Neural cell (in vitro differentiated cells): ENCODE results near the gene MFF.

Experiments used
- EP300 ChIP-seq: fragments of 450-650 bp; conservative IDR thresholded peaks from 2 replicates; pipeline ENCODE4 v1.6.1; 2014; ENCODE audit warnings: antibody characterized with exemption, mild to moderate bottlenecking, moderate library complexity; ENCODE audit not compliant: poor library complexity, severe bottlenecking
- EZH2 ChIP-seq: fragments of 200-600, 300-800 bp; shearing (Covaris generic), sonication (generic); IDR thresholded peaks from 2 replicates; pipeline ENCODE4 v1.6.1; 2014; ENCODE audit warnings: antibody characterized with exemption, low read length, borderline replicate concordance, mild to moderate bottlenecking; ENCODE audit not compliant: insufficient read depth, poor library complexity, severe bottlenecking
- POLR2AphosphoS5 ChIP-seq: IDR thresholded peaks from 2 replicates; pipeline ENCODE4 v1.6.1; 2012
- RAD21 ChIP-seq: fragments of 450-650 bp; conservative IDR thresholded peaks from 2 replicates; pipeline ENCODE4 v1.6.1; 2014; ENCODE audit warnings: antibody characterized with exemption, mild to moderate bottlenecking, moderate library complexity
- SMC3 ChIP-seq: fragments of 450-650 bp; conservative IDR thresholded peaks from 2 replicates; pipeline ENCODE4 v1.6.1; 2014; ENCODE audit warnings: antibody characterized with exemption, mild to moderate bottlenecking, moderate library complexity; ENCODE audit not compliant: poor library complexity
- TAF1 ChIP-seq: IDR thresholded peaks from 2 replicates; pipeline ENCODE4 v1.6.1; 2012; ENCODE audit warnings: low read depth
- TF ChIP-seq, protein P1 (sequence below): fragments of 450-650 bp; IDR thresholded peaks from 2 replicates; pipeline ENCODE4 v1.5.1; 2014; ENCODE audit warnings: antibody characterized with exemption, mild to moderate bottlenecking, moderate library complexity; ENCODE audit not compliant: poor library complexity, severe bottlenecking

DNA sequence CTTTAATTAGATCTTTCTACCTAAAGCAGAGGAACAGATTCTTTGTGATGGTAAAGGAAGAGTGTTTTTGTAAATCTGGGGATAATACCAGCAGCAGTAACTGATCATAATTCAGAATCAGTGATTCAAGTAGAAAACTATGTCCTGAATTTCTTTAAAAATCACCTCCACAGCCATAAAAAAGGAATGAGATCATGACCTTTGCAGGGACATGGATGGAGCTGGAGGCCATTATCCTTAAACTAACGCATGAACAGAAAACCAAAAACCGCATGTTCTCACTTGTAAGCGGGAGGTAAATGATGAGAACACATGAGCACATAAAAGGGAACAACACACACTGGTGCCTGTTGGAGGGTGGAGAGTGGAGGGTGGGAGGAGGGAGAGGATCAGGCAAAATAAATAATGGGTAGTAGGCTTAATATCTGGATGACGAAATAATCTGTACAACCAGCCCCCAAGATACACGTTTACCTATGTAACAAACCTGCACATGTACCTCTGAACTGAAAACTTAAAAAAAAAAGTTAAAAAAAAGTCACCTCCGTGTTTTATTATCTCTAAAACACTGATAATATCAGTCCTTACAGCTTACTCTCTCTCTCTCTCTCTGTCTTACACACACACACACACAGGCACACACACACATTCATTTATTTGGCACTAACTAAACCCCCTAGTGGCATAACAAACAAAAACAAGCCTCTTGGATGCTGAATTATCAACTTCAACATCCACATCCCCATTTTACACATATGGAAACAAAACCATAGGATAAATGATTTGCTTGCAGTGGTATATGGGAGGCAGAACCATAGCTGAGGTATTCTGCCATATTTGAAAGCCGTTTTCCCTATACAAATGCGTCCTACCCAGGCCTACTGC is 52.7 kb downstream of the MFF start:
- TF ChIP-seq TAF1 (no peak), POLR2AphosphoS5 (no peak), RAD21 (no peak), EP300 (no peak), SMC3 (no peak), EZH2 (no peak)
- TF ChIP-seq, protein P1, sequence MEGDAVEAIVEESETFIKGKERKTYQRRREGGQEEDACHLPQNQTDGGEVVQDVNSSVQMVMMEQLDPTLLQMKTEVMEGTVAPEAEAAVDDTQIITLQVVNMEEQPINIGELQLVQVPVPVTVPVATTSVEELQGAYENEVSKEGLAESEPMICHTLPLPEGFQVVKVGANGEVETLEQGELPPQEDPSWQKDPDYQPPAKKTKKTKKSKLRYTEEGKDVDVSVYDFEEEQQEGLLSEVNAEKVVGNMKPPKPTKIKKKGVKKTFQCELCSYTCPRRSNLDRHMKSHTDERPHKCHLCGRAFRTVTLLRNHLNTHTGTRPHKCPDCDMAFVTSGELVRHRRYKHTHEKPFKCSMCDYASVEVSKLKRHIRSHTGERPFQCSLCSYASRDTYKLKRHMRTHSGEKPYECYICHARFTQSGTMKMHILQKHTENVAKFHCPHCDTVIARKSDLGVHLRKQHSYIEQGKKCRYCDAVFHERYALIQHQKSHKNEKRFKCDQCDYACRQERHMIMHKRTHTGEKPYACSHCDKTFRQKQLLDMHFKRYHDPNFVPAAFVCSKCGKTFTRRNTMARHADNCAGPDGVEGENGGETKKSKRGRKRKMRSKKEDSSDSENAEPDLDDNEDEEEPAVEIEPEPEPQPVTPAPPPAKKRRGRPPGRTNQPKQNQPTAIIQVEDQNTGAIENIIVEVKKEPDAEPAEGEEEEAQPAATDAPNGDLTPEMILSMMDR: no peak
